SKM-1 treated with dmso at 0.1 percent for 144 hours (cell line): ENCODE measurements around the gene TIMP4.

Experiments used
- DNase-seq: peaks from one replicate; lab custom pipeline; 2025; ENCODE audit not compliant: unreplicated experiment; lab: John Stamatoyannopoulos, UW

The TIMP4 gene

DNA sequence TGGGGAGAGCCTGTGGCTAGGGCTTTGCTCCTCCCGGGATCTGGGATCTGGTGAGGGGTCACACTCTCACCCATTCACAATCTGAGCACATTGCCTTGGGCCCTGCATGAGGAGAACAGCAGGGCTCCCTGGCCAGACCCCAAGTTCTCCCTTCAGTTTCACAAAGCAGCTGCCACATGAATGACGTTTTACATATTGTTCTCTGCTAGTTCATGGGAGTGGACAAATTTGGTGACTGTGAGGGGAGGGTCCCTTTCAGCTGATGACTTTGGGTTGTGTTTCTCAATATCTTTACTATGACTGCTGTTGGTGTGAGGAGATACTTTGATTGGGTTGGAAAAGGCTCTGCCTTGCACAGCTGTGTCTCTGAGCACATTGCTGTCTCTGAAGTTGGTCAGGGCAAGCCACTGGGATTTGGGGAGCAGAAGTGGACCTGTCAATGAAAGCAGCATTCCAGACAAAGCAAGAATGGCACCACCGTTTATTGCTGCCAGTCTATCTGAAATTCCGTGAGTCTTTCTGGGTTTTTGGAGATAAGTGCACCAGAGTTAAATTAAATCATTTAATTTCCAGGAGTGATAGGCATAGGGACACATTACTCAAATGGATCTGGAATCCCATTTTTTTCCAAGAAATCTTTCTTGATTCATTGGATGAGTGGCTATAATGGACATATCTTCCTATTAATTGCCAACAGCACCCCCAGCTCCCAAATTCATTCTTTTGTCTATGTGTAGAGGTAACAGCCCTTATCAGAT, 10.3 kb downstream of the TIMP4 start:
- DNase-seq: no peak

DNA sequence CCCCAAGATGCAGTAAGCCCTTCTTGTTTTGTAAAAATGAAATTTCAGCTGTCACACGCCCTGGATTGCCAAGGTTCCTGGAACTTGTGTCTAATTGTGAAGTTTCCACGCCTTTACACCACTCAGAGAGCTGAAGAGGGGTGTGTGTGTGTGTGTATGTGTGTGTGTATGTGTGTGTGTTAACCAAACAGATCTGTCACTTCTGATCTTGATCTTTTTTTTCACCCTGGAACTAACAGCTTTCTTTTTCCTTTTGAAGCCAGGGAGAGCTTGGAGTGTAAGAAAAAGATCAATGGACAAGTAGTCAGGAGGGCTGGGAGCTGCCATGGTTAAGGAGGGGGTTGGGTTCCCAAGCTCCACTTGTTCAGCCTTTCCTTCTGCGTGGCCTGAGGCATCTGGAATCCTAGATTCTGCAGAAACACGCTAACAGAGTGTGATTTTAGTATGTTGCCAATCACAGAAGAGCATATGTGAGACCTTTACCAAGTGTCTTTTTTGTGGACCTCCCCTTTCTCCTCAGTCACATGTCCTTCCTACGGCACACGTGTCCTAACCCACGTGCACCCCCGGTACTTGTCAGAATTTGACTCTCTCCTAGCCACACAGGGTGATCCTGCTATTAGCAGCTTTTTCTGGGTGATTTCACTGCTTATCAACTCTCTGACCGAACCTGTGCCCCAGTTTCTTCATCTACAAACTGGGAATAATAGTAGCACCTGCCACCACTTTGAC, 11.5 kb downstream of the TIMP4 start:
- DNase-seq: no peak

DNA sequence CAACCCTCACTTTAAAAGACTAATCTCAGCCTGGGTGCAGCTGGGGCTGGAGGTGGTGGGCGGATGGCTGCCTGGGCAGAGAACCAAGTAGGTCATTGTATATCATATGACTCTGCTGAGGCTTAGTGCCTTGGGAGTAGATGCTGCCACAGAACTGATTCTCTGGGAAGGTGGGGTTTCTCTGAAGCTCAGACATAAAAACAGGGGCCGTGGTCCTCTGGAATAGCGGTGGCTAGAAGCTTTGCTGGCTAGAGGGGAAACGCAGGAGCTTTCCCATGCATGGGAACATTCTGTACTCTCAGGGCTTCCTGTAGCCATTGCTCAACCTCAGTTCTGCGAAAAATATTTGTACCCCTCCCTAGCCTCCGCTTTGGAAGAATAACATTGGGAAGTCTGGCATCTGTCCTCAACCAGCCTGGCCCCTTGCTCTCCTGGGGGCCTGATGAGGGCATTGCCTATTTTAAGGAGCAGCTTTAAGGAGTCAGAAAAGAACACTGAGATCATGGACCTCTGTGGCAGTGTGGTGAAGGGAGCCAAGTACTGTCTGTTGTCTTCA, 14.7 kb downstream of the TIMP4 start:
- DNase-seq: no peak

DNA sequence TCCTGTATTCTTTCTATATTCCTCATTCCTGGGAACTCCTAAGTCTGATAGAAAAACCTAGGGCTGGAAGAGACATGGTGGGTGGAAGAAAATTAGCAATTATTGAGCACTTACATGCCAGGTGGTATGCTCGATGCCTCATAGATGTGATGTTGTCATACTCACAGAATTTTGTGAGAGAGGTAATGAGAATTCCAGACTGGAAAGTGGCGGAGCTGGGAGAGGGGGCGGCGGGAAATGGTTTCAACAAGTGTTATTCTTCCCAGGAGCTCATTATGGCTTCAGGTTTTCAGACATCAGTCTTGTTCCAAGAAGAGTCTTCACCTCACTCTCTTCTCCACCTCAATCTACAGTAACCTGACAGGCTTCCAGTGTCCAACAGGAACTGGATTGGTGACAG, 16.2 kb downstream of the TIMP4 start:
- DNase-seq: no peak

- peak; percentile 47 for DNase-seq
Observed at GRCh38 chr3:12141350-12141749, 17.4 kb downstream of the TIMP4 start.

- DNase-seq: peak; percentile 50
Observed at GRCh38 chr3:12139111-12139511, 19.6 kb downstream of the TIMP4 start.

DNA sequence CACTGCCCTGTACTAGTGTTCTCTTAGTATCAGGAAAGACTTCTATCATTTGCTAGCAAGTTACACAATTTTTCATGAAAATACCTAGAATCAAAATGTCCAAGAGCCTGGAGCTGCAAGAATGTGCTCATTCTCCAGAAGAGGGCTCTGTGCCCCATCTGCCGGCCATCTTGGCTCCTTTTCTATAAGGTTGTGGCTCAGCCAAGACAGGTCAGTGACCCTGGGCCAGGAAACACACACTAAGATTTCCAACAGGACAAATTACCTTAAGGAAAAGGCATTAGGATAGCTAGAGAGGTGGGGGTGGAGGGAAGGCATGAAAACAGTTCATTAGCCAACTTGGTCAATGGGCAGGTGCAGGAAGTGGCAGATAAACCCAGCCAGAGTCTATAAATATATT, 20.7 kb downstream of the TIMP4 start:
- peak; percentile 33 for DNase-seq

GRCh38 chr3:12136371-12136770, 22.3 kb downstream of the TIMP4 start:
- DNase-seq: no peak

GRCh38 chr3:12135029-12135657, 23.6 kb downstream of the TIMP4 start:
- DNase-seq: peak; percentile 73

- DNase-seq: no peak
Observed at GRCh38 chr3:12132881-12133280, 25.8 kb downstream of the TIMP4 start.

- no peak for DNase-seq
Observed at GRCh38 chr3:12131351-12132090, 27.2 kb downstream of the TIMP4 start.

DNA sequence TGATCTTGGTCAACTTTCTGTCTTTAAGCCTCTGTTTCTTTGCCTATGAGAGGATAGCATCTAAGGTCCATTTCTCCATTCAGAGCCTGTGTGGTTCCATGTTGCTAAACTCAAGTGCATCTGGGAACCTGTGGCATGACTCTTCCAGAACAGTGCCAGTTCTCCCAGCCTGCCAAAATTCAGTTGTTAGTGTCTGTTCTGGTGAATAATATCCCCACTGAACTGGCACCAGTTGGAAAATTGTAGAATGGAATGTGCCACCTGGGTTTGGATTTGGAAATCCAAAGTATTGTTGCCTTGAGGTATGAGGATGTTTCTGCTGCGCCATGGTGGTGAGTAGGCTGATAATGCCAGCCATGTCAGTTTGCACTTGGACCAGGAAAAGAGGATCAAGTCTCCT, 31.3 kb downstream of the TIMP4 start:
- DNase-seq: no peak

GRCh38 chr3:12125772-12126171, 32.9 kb downstream of the TIMP4 start:
- no peak for DNase-seq

- DNase-seq: no peak
Observed at GRCh38 chr3:12121466-12121865, 37.2 kb downstream of the TIMP4 start.

- no peak for DNase-seq
Observed at GRCh38 chr3:12120374-12121140, 38.2 kb downstream of the TIMP4 start.

GRCh38 chr3:12117473-12117872, 41.2 kb downstream of the TIMP4 start:
- DNase-seq: no peak

GRCh38 chr3:12116870-12117269, 41.8 kb downstream of the TIMP4 start:
- DNase-seq: no peak

- DNase-seq: no peak
Observed at GRCh38 chr3:12115849-12116248, 42.9 kb downstream of the TIMP4 start.

- DNase-seq: no peak
Observed at GRCh38 chr3:12115104-12115503, 43.6 kb downstream of the TIMP4 start.

DNA sequence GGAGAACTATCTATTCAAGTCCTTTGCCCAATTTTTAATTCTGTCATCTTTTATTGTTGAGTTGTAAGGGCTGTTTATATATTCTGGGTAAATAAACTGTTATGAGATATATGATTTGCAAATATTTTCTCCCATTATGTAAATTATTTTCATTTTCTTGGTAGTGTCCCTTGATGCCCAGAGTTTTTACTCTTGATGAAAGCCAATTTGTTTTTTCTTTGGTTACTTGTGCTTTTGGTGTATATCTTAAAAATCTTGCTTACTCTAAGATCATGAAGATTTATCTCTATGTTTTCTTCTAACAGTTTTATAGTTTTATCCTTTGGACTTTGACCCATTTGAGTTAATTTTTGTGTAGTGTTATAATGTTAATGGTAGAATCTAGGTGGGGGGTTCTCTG, 44.5 kb downstream of the TIMP4 start:
- no peak for DNase-seq
